ENCODE measurements around the gene FOCAD.

FOCAD gene

GRCh38 chr9:20740929-20741582 is 57.0 kb downstream of the FOCAD start:
- DNase-seq = no peak

GRCh38 chr9:20742833-20743232 is 58.8 kb downstream of the FOCAD start:
- no peak for DNase-seq

GRCh38 chr9:20744036-20744630 is 60.1 kb downstream of the FOCAD start:
- no peak for DNase-seq

GRCh38 chr9:20746967-20747366 is 62.9 kb downstream of the FOCAD start:
- DNase-seq = no peak

GRCh38 chr9:20749496-20750198 is 65.6 kb downstream of the FOCAD start:
- DNase-seq = no peak

GRCh38 chr9:20753761-20754160 is 69.7 kb downstream of the FOCAD start:
- no peak for DNase-seq

- DNase-seq = no peak
Measured at GRCh38 chr9:20754556-20754955, 70.5 kb downstream of the FOCAD start.

- no peak for DNase-seq
Measured at GRCh38 chr9:20760246-20760891, 76.3 kb downstream of the FOCAD start.

GRCh38 chr9:20770947-20771346 is 86.9 kb downstream of the FOCAD start:
- no peak for DNase-seq

GRCh38 chr9:20771729-20772128 is 87.7 kb downstream of the FOCAD start:
- no peak for DNase-seq

GRCh38 chr9:20775683-20776082 is 91.6 kb downstream of the FOCAD start:
- no peak for DNase-seq

GRCh38 chr9:20781092-20781491 is 97.0 kb downstream of the FOCAD start:
- no peak for DNase-seq

GRCh38 chr9:20782289-20782688 is 98.2 kb downstream of the FOCAD start:
- no peak for DNase-seq

GRCh38 chr9:20783057-20784038 is 99.3 kb downstream of the FOCAD start:
- no peak for DNase-seq

GRCh38 chr9:20784196-20784595 is 100.1 kb downstream of the FOCAD start:
- no peak for DNase-seq

- no peak for DNase-seq
Measured at GRCh38 chr9:20786807-20787206, 102.7 kb downstream of the FOCAD start.

GRCh38 chr9:20788526-20789451 is 104.7 kb downstream of the FOCAD start:
- no peak for DNase-seq

GRCh38 chr9:20790721-20791120 is 106.7 kb downstream of the FOCAD start:
- DNase-seq = no peak

- no peak for DNase-seq
Measured at GRCh38 chr9:20791682-20792081, 107.6 kb downstream of the FOCAD start.

GRCh38 chr9:20804489-20805250 is 120.6 kb downstream of the FOCAD start:
- no peak for DNase-seq

GRCh38 chr9:20805766-20806165 is 121.7 kb downstream of the FOCAD start:
- no peak for DNase-seq

Data from stimulated activated CD4-positive, alpha-beta T cell treated with anti-CD3 and anti-CD28 coated beads, Interleukin-15, amount 100 ng/mL, for 24 hours (primary cell).